Sigmoid colon (tissue), 4 donors: ENCODE data around the gene SHANK1.

Source experiments
- CTCF ChIP-seq, 4 experiments: fragments of 450-650 bp in 3 of 4; fragments of 200-600 bp in 1 of 4; IDR thresholded peaks; one replicate each; pipeline ENCODE4 v1.5.1; 2016 to 2019; ENCODE audit warnings: antibody characterized with exemption in 4 of 4, mild to moderate bottlenecking in 3 of 4, moderate library complexity in 2 of 4
- EP300 ChIP-seq, 4 donors: sonication (generic); formaldehyde crosslinking; IDR thresholded peaks; one replicate each; pipeline ENCODE4 v1.6.1; 2017; ENCODE audit warnings: antibody characterized with exemption in 4 of 4
- POLR2A ChIP-seq, 2 donors: fragments of 450-650 bp; IDR thresholded peaks; one replicate each; pipeline ENCODE4 v1.6.1; 2016; ENCODE audit warnings: antibody characterized with exemption in 2 of 2, mild to moderate bottlenecking in 2 of 2, moderate library complexity in 2 of 2
- POLR2AphosphoS5 ChIP-seq, 4 donors: sonication (generic); formaldehyde crosslinking; IDR thresholded peaks; one replicate each; pipeline ENCODE4 v1.6.1; 2017; ENCODE audit warnings: antibody characterized with exemption in 4 of 4

DNA sequence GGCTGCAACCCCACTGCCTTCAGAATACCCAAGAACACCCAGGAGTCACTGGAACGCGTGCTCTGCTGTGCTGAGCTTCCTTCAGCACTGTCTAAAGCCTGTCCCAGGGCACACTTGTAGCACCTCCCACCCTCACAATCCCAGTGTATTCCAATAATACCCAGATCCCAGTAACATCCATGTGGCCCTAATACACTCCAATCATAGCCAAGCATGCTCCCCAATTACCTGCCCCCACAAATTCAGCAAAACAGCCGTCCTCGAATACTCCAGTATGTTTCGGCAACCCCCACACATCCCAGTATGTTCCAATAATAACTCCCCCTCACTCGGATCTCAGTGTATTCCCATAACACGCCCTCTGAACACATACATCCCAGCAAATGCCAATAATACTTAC is 29.2 kb downstream of the SHANK1 start:
- TF ChIP-seq CTCF (IDR thresholded peaks at IDR 0.05) = no peak
- TF ChIP-seq POLR2A (IDR thresholded peaks at IDR 0.05) = no peak
- no peak for TF ChIP-seq POLR2AphosphoS5 (IDR thresholded peaks at IDR 0.05)
- TF ChIP-seq EP300 (IDR thresholded peaks at IDR 0.05) = no peak
